MCF 10A (cell line): Measurements from ENCODE around the gene ZNF701. TPM values are rescaled to one million over a fixed set of nuclear protein-coding genes. Genes with fewer than 3 reads are reported as not detected.

Experiments
- BruUV-seq: library from RNA; stranded (reverse); fragments of 400-500 nt; replicated peaks from 2 replicates; lab custom pipeline; 2021; lab: Mats Ljungman, UMichigan
- CTCF ChIA-PET: fragments of 300-600 bp; sonication (Branson Sonifier 250); formaldehyde crosslinking; extraction: SDS; loops from one replicate; lab custom pipeline; 2021; ENCODE audit warnings: antibody characterized with exemption, inconsistent platforms; lab: Yijun Ruan, JAX
- POLR2A ChIA-PET: fragments of 300-600, 350-650 bp; sonication (Branson Sonifier 250); formaldehyde crosslinking; extraction: SDS; loops from one replicate; lab custom pipeline; 2020; ENCODE audit warnings: antibody characterized with exemption, inconsistent platforms; lab: Yijun Ruan, JAX
- DNase-seq: peaks from one replicate; pipeline ENCODE4 v3.0.0-alpha.2; 2018; ENCODE audit not compliant: unreplicated experiment
- H3K27ac Mint-ChIP-seq: one replicate; pipeline ENCODE4 v1.8.0; 2022; ENCODE audit warnings: mild to moderate bottlenecking, low read depth, mixed read lengths; ENCODE audit not compliant: unreplicated experiment
- H3K27me3 Mint-ChIP-seq: one replicate; pipeline ENCODE4 v1.8.0; 2022; ENCODE audit warnings: mixed read lengths; ENCODE audit not compliant: insufficient read depth, unreplicated experiment
- H3K36me3 Mint-ChIP-seq: one replicate; pipeline ENCODE4 v1.8.0; 2022; ENCODE audit warnings: mild to moderate bottlenecking, moderate library complexity, mixed read lengths; ENCODE audit not compliant: insufficient read depth, unreplicated experiment
- H3K4me1 Mint-ChIP-seq: one replicate; pipeline ENCODE4 v1.8.0; 2022; ENCODE audit warnings: mixed read lengths; ENCODE audit not compliant: insufficient read depth, unreplicated experiment
- H3K4me3 Mint-ChIP-seq: one replicate; pipeline ENCODE4 v1.8.0; 2022; ENCODE audit warnings: mild to moderate bottlenecking, moderate library complexity, mixed read lengths; ENCODE audit not compliant: unreplicated experiment
- H3K9me3 Mint-ChIP-seq: one replicate; pipeline ENCODE4 v1.8.0; 2022; ENCODE audit warnings: mixed read lengths; ENCODE audit not compliant: unreplicated experiment
- intact Hi-C: fragments of 100-400 bp; cut with micrococcal nuclease; formaldehyde crosslinking; loops from 2 replicates; pipeline ENCODE4 v1.14.1; 2022
- total RNA-seq: library from RNA; stranded (reverse); gene quantifications from 2 replicates; pipeline ENCODE4 v1.2.3, GENCODE V29; 2022
- TF ChIP-seq, protein P1 (sequence below): fragments of 200-600 bp; IDR thresholded peaks from one replicate; pipeline ENCODE4 v1.8.0; 2022; ENCODE audit warnings: antibody characterized with exemption, mild to moderate bottlenecking; ENCODE audit not compliant: unreplicated experiment

Gene ZNF701
- total RNA-seq, 1 experiment from 2014 or later = 8.3 TPM

DNA sequence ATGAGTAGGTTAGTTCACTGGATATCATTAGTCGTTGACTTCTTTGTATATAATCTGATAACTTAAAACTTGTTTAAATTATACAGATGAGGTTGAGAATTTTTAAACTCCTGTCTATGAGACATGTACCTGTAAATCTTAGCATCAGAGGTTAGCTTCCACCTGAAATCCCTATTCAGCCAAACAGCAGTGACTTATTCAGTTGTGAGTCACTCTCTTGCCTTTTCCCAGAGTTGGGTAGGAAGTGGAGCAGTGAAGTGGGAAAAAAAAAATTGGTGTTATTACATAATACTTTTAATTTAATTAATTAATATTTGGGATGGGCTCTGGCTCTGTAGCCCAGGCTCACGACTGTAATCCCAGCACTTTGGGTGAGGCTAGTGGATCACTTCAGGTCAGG is 32.9 kb downstream of the ZNF701 start:
- Mint-ChIP-seq H3K27ac (no peak overlapping the region), H3K9me3 (peaks cover 15% of the 10 kb centered on the region), H3K27me3 (no peaks in the 10 kb centered on the region), H3K4me3 (no peak overlapping the region), H3K4me1 (peaks cover 11% of the 10 kb centered on the region), H3K36me3 (peaks cover 7% of the 10 kb centered on the region)
- TF ChIP-seq, protein P1, sequence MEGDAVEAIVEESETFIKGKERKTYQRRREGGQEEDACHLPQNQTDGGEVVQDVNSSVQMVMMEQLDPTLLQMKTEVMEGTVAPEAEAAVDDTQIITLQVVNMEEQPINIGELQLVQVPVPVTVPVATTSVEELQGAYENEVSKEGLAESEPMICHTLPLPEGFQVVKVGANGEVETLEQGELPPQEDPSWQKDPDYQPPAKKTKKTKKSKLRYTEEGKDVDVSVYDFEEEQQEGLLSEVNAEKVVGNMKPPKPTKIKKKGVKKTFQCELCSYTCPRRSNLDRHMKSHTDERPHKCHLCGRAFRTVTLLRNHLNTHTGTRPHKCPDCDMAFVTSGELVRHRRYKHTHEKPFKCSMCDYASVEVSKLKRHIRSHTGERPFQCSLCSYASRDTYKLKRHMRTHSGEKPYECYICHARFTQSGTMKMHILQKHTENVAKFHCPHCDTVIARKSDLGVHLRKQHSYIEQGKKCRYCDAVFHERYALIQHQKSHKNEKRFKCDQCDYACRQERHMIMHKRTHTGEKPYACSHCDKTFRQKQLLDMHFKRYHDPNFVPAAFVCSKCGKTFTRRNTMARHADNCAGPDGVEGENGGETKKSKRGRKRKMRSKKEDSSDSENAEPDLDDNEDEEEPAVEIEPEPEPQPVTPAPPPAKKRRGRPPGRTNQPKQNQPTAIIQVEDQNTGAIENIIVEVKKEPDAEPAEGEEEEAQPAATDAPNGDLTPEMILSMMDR = no peak
- peak; percentile 20 for DNase-seq
- POLR2A ChIA-PET = interaction anchor here (1.3 to 1.4 kb wide), 2 partner anchors 9 to 26 kb away, joined by 3 to 5 read pairs; no protein-coding TSS in a partner anchor
- CTCF ChIA-PET = interaction anchor here (0.6 to 0.9 kb wide), 2 partner anchors 203 to 805 kb away, joined by 3 read pairs; no protein-coding TSS in a partner anchor
- BruUV-seq = no TSS peak
- intact Hi-C loops = no loop called here

DNA sequence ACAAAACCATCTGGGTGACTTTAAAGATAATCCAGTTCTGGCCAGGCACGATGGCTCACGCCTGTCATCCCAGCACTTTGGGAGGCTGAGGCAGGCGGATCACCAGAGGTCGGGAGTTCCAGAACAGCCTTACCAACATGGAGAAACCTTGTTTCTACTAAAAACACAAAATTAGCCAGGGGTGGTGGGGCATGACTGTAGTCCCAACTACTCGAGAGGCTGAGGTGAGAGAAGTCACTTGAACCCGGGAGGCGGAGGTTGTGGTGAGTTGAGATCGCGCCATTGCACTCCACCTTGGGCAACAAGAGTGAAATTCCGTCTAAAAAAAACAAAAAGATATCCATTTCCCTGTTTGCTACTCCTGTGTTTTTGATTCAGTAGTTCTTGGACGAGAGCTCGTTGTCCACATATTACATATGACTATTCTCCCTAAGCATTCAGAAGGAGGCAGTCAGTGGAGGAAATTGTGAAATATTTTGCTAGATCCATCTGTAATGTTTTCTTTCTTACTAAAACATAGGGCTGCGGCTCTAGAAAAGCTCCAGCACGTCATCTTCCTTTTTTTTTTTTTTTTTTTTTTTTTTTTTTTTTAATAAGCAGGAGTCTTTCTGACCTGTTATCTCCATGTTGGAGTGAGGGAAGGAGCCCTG is 33.6 kb downstream of the ZNF701 start:
- CTCF ChIA-PET = no interaction called here
- TF ChIP-seq, protein P1 = no peak
- Mint-ChIP-seq H3K4me1 (peaks cover 11% of the 10 kb centered on the region), H3K9me3 (peaks cover 15% of the 10 kb centered on the region), H3K36me3 (peaks cover 7% of the 10 kb centered on the region), H3K27ac (no peak overlapping the region), H3K27me3 (no peaks in the 10 kb centered on the region), H3K4me3 (no peak overlapping the region)
- intact Hi-C loops = no loop called here
- peak; percentile 30 for DNase-seq
- POLR2A ChIA-PET = interaction anchor here (1.4 kb wide), 1 partner anchor 9 kb away, joined by 5 read pairs; no protein-coding TSS in a partner anchor
- no TSS peak for BruUV-seq

GRCh38 chr19:52613299-52613906 is 43.3 kb downstream of the ZNF701 start:
- H3K36me3 Mint-ChIP-seq = peaks cover 56% of the 10 kb centered on the region
- no peaks in the 10 kb centered on the region for H3K4me1 Mint-ChIP-seq
- H3K4me3 Mint-ChIP-seq = no peak overlapping the region
- intact Hi-C loops = no loop called here
- BruUV-seq = no TSS peak
- no peaks in the 10 kb centered on the region for H3K27me3 Mint-ChIP-seq
- ChIA-PET CTCF (no interaction called here), POLR2A (interaction anchor here (0.8 to 1.8 kb wide), 2 partner anchors 10 to 79 kb away, joined by 3 to 5 read pairs; no protein-coding TSS in a partner anchor)
- no peak overlapping the region for H3K27ac Mint-ChIP-seq
- peaks cover 5% of the 10 kb centered on the region for H3K9me3 Mint-ChIP-seq
- TF ChIP-seq, protein P1 = no peak
- no peak for DNase-seq

DNA sequence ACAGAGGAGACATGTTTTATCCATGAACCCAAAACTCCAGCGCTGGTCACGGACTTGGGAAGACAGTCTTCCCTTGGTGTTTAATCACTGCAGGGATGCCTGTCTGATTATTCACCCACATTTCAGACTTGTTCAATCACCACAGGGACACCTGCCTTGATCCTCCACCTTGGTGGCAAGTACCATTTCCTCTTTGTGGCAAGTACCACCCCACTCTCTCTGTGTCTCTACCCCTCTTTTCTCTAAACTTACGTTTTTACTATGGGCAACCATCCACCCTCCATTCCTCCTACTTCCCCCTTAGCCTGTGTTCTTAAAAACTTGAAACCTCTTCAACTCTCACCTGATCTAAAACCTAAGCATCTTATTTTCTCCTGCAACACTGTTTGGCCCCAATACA is 51.3 kb downstream of the ZNF701 start:
- intact Hi-C loops = no loop called here
- ChIA-PET CTCF (no interaction called here), POLR2A (no interaction called here)
- Mint-ChIP-seq H3K9me3 (peaks cover 13% of the 10 kb centered on the region), H3K4me1 (no peaks in the 10 kb centered on the region), H3K27ac (no peak overlapping the region), H3K27me3 (no peaks in the 10 kb centered on the region), H3K4me3 (no peak overlapping the region), H3K36me3 (peaks cover 53% of the 10 kb centered on the region)
- TF ChIP-seq, protein P1 = no peak
- DNase-seq = no peak
- no TSS peak for BruUV-seq
